Measurements from ENCODE around the gene GAL3ST3. TPM values are rescaled to one million over a fixed set of nuclear protein-coding genes. Genes with fewer than 3 reads are reported as not detected.

Gene GAL3ST3
- total and polyA plus RNA-seq, 2 of the 8 experiments (the other 6 are each of a cell fraction or from before 2014, with no cell fraction given): 21.1 to 21.4 TPM

GRCh38 chr11:66051766-66052663 lies 3.1 kb upstream of the GAL3ST3 start, which contains the start of gene SF3B2 (continued):
- TF ChIP-seq, protein P1, sequence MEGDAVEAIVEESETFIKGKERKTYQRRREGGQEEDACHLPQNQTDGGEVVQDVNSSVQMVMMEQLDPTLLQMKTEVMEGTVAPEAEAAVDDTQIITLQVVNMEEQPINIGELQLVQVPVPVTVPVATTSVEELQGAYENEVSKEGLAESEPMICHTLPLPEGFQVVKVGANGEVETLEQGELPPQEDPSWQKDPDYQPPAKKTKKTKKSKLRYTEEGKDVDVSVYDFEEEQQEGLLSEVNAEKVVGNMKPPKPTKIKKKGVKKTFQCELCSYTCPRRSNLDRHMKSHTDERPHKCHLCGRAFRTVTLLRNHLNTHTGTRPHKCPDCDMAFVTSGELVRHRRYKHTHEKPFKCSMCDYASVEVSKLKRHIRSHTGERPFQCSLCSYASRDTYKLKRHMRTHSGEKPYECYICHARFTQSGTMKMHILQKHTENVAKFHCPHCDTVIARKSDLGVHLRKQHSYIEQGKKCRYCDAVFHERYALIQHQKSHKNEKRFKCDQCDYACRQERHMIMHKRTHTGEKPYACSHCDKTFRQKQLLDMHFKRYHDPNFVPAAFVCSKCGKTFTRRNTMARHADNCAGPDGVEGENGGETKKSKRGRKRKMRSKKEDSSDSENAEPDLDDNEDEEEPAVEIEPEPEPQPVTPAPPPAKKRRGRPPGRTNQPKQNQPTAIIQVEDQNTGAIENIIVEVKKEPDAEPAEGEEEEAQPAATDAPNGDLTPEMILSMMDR (IDR thresholded peaks at IDR 0.05; ENCODE audit: control extremely low read depth in 1 of 3, insufficient read depth in 1 of 3, low read depth in 1 of 3, low read length in 3 of 3): peak in 1 of 3 experiments; percentile 1; a peak in 1 of 4 replicates
- TF ChIP-seq TAF1 (IDR thresholded peaks at IDR 0.05; ENCODE audit: low read depth, low read length) (peak; percentile 88), NRF1 (IDR thresholded peaks at IDR 0.05; ENCODE audit: low read depth, low read length) (peak; percentile 43), TCF12 (IDR thresholded peaks at IDR 0.05; ENCODE audit: low read depth, low read length) (no peak), POLR2A (IDR thresholded peaks at IDR 0.05; ENCODE audit: control extremely low read depth in 1 of 2, low read depth in 2 of 2, low read length in 2 of 2) (peak; percentile 60 to 83), HDAC2 (IDR thresholded peaks at IDR 0.05; ENCODE audit: borderline replicate concordance in 1 of 2, low read depth in 2 of 2, low read length in 2 of 2) (0 out of 4 replicates have a peak, but pooled peaks of 1 of the 2 experiments have one; percentile 78), ASH2L (IDR thresholded peaks at IDR 0.05; ENCODE audit: low read length) (peak; percentile 72), TEAD4 (IDR thresholded peaks at IDR 0.05; ENCODE audit: low read depth, low read length) (no peak; the same call in 1 of the 2 replicates), POLR2AphosphoS5 (IDR thresholded peaks at IDR 0.05; ENCODE audit: low read depth, low read length) (peak; percentile 46; the same call in 1 of the 2 replicates), YY1 (IDR thresholded peaks at IDR 0.05; ENCODE audit: low read depth, low read length) (peak; percentile 95), JUND (IDR thresholded peaks at IDR 0.05; ENCODE audit: low read length) (peak; percentile 38; the same call in 1 of the 2 replicates), MAFK (IDR thresholded peaks at IDR 0.05; ENCODE audit: low read depth, low read length) (no peak), KDM5A (IDR thresholded peaks at IDR 0.05; ENCODE audit: low read length) (peak; percentile 95), RXRA (IDR thresholded peaks at IDR 0.05; ENCODE audit: insufficient read depth, low read depth, low read length) (no peak), PHF8 (conservative IDR thresholded peaks at IDR 0.05; ENCODE audit: low read depth, low read length) (peak; percentile 95), BACH1 (IDR thresholded peaks at IDR 0.05; ENCODE audit: low read length) (0 out of 2 replicates have a peak, but pooled peaks have one; percentile 27), GTF2F1 (IDR thresholded peaks at IDR 0.05; ENCODE audit: borderline replicate concordance, low read depth, low read length) (peak; percentile 57; the same call in 1 of the 2 replicates), TBP (IDR thresholded peaks at IDR 0.05; ENCODE audit: low read depth, low read length) (peak; percentile 71)
- TF ChIP-seq, protein P2, sequence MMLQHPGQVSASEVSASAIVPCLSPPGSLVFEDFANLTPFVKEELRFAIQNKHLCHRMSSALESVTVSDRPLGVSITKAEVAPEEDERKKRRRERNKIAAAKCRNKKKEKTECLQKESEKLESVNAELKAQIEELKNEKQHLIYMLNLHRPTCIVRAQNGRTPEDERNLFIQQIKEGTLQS (IDR thresholded peaks at IDR 0.05; ENCODE audit: insufficient read depth, low read depth, low read length): peak; percentile 48; the same call in 1 of the 2 replicates
- TF ChIP-seq, protein P3, sequence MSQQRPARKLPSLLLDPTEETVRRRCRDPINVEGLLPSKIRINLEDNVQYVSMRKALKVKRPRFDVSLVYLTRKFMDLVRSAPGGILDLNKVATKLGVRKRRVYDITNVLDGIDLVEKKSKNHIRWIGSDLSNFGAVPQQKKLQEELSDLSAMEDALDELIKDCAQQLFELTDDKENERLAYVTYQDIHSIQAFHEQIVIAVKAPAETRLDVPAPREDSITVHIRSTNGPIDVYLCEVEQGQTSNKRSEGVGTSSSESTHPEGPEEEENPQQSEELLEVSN (IDR thresholded peaks at IDR 0.05): 0 out of 2 replicates have a peak, but pooled peaks have one; percentile 25

All from H1 (cell line).